Measurements from ENCODE around the gene PLCB4.

DNA sequence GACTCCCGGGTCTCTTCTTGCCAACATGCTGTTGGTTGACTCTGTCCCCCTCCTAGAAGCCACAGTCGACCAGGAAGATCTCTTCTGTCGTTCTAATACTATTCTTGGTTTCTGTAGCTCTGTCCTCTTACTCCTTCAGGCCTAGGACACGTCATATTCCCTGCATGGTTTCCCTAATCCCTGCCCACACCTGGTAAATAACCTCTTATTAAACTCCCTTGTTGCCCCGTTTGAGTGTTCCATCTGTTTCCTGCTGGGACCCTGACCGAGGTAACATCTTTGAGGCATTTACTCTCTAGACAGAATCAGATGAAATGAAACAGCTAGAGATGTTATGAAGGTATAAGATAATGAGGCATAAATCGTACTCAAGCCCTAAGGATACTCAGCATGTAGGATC, 68.1 kb downstream of the PLCB4 start:
- TF ChIP-seq, protein P1, sequence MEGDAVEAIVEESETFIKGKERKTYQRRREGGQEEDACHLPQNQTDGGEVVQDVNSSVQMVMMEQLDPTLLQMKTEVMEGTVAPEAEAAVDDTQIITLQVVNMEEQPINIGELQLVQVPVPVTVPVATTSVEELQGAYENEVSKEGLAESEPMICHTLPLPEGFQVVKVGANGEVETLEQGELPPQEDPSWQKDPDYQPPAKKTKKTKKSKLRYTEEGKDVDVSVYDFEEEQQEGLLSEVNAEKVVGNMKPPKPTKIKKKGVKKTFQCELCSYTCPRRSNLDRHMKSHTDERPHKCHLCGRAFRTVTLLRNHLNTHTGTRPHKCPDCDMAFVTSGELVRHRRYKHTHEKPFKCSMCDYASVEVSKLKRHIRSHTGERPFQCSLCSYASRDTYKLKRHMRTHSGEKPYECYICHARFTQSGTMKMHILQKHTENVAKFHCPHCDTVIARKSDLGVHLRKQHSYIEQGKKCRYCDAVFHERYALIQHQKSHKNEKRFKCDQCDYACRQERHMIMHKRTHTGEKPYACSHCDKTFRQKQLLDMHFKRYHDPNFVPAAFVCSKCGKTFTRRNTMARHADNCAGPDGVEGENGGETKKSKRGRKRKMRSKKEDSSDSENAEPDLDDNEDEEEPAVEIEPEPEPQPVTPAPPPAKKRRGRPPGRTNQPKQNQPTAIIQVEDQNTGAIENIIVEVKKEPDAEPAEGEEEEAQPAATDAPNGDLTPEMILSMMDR (conservative IDR thresholded peaks at IDR 0.05 in 1 of 2, IDR thresholded peaks at IDR 0.05 in 1 of 2; ENCODE audit: low read depth in 1 of 2, low read length in 2 of 2), result no peak
- no peak for TF ChIP-seq EZH2 (IDR thresholded peaks at IDR 0.05; ENCODE audit: low read length, missing control alignments)

Data from fibroblast of lung (primary cell).